ENCODE data around the gene CCDC187.

Gene CCDC187

DNA sequence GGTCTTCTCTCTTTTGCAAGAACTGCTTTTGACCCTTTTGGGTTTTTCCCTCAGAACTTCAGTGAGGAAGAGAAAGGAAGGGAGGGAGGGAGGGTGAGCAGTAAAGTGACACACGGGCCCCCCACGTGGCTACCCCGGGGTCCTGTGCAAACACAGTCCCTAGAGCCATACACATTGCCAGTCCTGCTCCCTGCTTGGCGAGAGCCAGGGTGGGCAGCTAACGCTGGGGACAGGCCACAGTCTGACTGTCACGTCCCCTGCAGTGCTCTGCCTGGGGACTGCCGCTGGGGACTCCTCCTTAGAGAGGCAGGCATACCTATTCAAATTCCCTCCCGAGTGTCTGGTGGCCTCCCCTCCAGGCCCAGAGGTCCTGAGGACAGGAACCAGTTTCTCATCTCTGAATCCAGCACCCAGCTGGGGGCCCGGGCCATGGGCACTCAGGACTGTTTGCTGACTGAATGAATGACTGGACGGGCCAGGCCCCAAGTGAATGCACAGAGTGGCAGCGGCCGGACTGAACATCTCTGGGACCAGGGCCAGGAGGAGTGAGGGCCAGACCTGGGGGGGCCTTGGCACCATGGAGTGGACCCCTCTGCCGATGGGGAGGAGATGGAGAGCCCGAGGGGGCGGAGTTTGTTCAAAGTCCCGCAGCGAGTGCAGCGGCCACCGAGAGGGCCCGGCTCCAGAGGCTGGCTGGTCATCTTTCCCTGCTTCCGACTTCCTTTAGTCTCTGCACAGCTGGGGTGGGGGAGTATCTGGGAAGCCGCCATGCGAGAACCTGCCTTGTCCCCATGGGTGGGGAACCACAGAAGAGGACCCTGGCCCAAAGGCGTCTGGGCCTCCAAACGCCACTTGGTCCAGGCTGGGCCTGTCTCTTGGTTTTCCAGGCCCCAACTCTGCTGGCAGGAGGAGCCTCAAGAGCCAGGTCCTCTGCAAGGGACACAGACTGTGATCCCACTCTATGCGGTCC, 5.8 kb downstream of the CCDC187 start:
- H3K36me3 ChIP-seq (ENCODE audit: insufficient read depth, low read length): no peaks in the 10 kb centered on the region
- no peak overlapping the region for H2AFZ ChIP-seq (ENCODE audit: low read depth, low read length)
- no peak overlapping the region for H3K4me2 ChIP-seq (ENCODE audit: insufficient read depth, low read length)
- DNase-seq: no peak
- peaks cover 3% of the 10 kb centered on the region for H3K9me3 ChIP-seq (ENCODE audit: insufficient read depth, low read length, severe bottlenecking)
- no peak overlapping the region for H3K4me3 ChIP-seq (ENCODE audit: low read depth in 1 of 2, low read length in 2 of 2)
- no peak overlapping the region for H3K27ac ChIP-seq (ENCODE audit: low read length)
- no peaks in the 10 kb centered on the region for H3K27me3 ChIP-seq (ENCODE audit: insufficient read depth, low read length, poor library complexity)
- H3K4me1 ChIP-seq (ENCODE audit: insufficient read depth, low read length): no peaks in the 10 kb centered on the region
- H3K9ac ChIP-seq (ENCODE audit: low read depth, low read length): no peak overlapping the region
- TF ChIP-seq, protein P1, sequence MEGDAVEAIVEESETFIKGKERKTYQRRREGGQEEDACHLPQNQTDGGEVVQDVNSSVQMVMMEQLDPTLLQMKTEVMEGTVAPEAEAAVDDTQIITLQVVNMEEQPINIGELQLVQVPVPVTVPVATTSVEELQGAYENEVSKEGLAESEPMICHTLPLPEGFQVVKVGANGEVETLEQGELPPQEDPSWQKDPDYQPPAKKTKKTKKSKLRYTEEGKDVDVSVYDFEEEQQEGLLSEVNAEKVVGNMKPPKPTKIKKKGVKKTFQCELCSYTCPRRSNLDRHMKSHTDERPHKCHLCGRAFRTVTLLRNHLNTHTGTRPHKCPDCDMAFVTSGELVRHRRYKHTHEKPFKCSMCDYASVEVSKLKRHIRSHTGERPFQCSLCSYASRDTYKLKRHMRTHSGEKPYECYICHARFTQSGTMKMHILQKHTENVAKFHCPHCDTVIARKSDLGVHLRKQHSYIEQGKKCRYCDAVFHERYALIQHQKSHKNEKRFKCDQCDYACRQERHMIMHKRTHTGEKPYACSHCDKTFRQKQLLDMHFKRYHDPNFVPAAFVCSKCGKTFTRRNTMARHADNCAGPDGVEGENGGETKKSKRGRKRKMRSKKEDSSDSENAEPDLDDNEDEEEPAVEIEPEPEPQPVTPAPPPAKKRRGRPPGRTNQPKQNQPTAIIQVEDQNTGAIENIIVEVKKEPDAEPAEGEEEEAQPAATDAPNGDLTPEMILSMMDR (IDR thresholded peaks at IDR 0.05; ENCODE audit: borderline replicate concordance, extremely low read depth, low read length, poor library complexity, severe bottlenecking): no peak
- no peak for TF ChIP-seq EZH2 (IDR thresholded peaks at IDR 0.05; ENCODE audit: borderline replicate concordance, low read depth, low read length, severe bottlenecking)
- ATAC-seq (ENCODE audit: insufficient read depth, low read depth): no peak
- H3K79me2 ChIP-seq (ENCODE audit: insufficient read depth, low read length): no peaks in the 10 kb centered on the region
- no peaks in the 10 kb centered on the region for H4K20me1 ChIP-seq (ENCODE audit: insufficient read depth, low read length)

DNA sequence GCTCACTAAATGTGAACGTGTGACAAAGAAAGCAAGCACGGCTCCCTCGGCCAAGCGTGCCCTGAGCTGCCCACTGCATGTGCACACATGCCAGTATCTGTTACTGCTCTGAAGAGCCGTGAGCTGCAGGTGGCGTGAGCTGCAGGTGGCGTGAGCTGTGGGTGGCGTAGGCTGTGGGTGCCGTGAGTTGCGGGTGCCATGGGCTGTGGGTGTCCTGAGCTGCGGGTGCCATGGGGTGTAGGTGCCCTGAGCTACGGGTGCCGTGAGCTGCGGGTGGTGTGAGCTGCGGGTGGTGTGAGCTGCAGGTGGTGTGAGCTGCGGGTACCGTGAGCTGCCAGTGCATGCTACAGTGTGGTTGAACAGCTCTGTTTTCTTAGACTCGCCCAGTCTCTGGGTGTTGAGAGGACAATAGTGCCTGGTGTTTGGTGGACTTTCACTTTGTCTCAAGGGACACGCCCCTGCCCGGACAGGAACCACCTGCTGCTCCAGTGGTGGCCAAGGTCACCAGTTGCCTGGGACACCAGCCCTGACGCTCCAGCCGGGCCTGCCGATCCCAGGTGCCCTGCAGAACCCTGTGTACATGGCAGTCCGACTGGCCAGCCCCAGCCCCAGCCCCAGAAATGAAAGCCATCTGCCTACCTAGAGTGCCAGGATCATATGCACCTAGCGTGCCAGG, 6.7 kb downstream of the CCDC187 start:
- ATAC-seq (ENCODE audit: insufficient read depth, low read depth) (no peak), DNase-seq (no peak)
- Histone ChIP-seq H3K36me3 (ENCODE audit: insufficient read depth, low read length) (no peaks in the 10 kb centered on the region), H2AFZ (ENCODE audit: low read depth, low read length) (no peak overlapping the region), H3K4me2 (ENCODE audit: insufficient read depth, low read length) (no peak overlapping the region), H3K27ac (ENCODE audit: low read length) (no peak overlapping the region), H3K9me3 (ENCODE audit: insufficient read depth, low read length, severe bottlenecking) (peaks cover 3% of the 10 kb centered on the region), H3K9ac (ENCODE audit: low read depth, low read length) (no peak overlapping the region), H3K79me2 (ENCODE audit: insufficient read depth, low read length) (no peaks in the 10 kb centered on the region), H4K20me1 (ENCODE audit: insufficient read depth, low read length) (no peaks in the 10 kb centered on the region), H3K4me3 (ENCODE audit: low read depth in 1 of 2, low read length in 2 of 2) (no peak overlapping the region), H3K27me3 (ENCODE audit: insufficient read depth, low read length, poor library complexity) (no peaks in the 10 kb centered on the region), H3K4me1 (ENCODE audit: insufficient read depth, low read length) (no peaks in the 10 kb centered on the region)
- TF ChIP-seq EZH2 (IDR thresholded peaks at IDR 0.05; ENCODE audit: borderline replicate concordance, low read depth, low read length, severe bottlenecking): no peak
- TF ChIP-seq, protein P1 (IDR thresholded peaks at IDR 0.05; ENCODE audit: borderline replicate concordance, extremely low read depth, low read length, poor library complexity, severe bottlenecking): no peak

- peaks cover 3% of the 10 kb centered on the region for H3K9me3 ChIP-seq (ENCODE audit: insufficient read depth, low read length, severe bottlenecking)
- ATAC-seq (ENCODE audit: insufficient read depth, low read depth) (no peak), DNase-seq (no peak)
- H3K4me3 ChIP-seq (ENCODE audit: low read depth in 1 of 2, low read length in 2 of 2): no peak overlapping the region
- no peaks in the 10 kb centered on the region for H3K27me3 ChIP-seq (ENCODE audit: insufficient read depth, low read length, poor library complexity)
- no peak overlapping the region for H2AFZ ChIP-seq (ENCODE audit: low read depth, low read length)
- no peaks in the 10 kb centered on the region for H3K36me3 ChIP-seq (ENCODE audit: insufficient read depth, low read length)
- no peak overlapping the region for H3K4me2 ChIP-seq (ENCODE audit: insufficient read depth, low read length)
- no peak overlapping the region for H3K9ac ChIP-seq (ENCODE audit: low read depth, low read length)
- TF ChIP-seq, protein P1 (IDR thresholded peaks at IDR 0.05; ENCODE audit: borderline replicate concordance, extremely low read depth, low read length, poor library complexity, severe bottlenecking): no peak
- no peak for TF ChIP-seq EZH2 (IDR thresholded peaks at IDR 0.05; ENCODE audit: borderline replicate concordance, low read depth, low read length, severe bottlenecking)
- H3K27ac ChIP-seq (ENCODE audit: low read length): no peak overlapping the region
- no peaks in the 10 kb centered on the region for H3K4me1 ChIP-seq (ENCODE audit: insufficient read depth, low read length)
- no peaks in the 10 kb centered on the region for H4K20me1 ChIP-seq (ENCODE audit: insufficient read depth, low read length)
- H3K79me2 ChIP-seq (ENCODE audit: insufficient read depth, low read length): no peaks in the 10 kb centered on the region
These were observed 7.4 kb downstream of the CCDC187 start for GRCh38 chr9:136296434-136297015.
